IMR-90 (cell line): ENCODE results near the gene IGF1R.

Source experiments
- CHD1 ChIP-seq: IDR thresholded peaks from 2 replicates; pipeline ENCODE4 v1.6.1; 2012; ENCODE audit warnings: low read depth, low read length, improper control_type of control experiment
- CTCF ChIP-seq: conservative IDR thresholded peaks from 2 replicates; pipeline ENCODE4 v1.5.1; 2012; ENCODE audit warnings: mild to moderate bottlenecking, low read depth, low read length, improper control_type of control experiment
- POLR2A ChIP-seq: IDR thresholded peaks from 2 replicates; pipeline ENCODE4 v1.6.1; 2012; ENCODE audit warnings: mild to moderate bottlenecking, low read depth, low read length
- RFX5 ChIP-seq: IDR thresholded peaks from 2 replicates; pipeline ENCODE4 v1.8.0; 2012; ENCODE audit warnings: low read depth, mild to moderate bottlenecking, low read length, moderate library complexity

- TF ChIP-seq CTCF (no peak), CHD1 (no peak), POLR2A (no peak), RFX5 (no peak)
Measured at GRCh38 chr15:98953000-98953787, 304.9 kb downstream of the IGF1R start.
